Upper lobe of right lung (tissue), 1 donor: ENCODE results near the gene CAT. TPM values are rescaled to one million over a fixed set of nuclear protein-coding genes. Genes with fewer than 3 reads are reported as not detected.

Experiments used
- ATAC-seq: fragments of 200-7000 bp; cut with Tn5 transposase; one replicate; pipeline ENCODE4 v1.9.1; 2020; ENCODE audit warnings: mild to moderate bottlenecking, moderate library complexity
- DNase-seq: peaks from one replicate; pipeline ENCODE4 v3.0.0-alpha.2; 2020
- H3K27ac ChIP-seq: fragments of 200-600 bp; one replicate; pipeline ENCODE4 v1.8.0; 2022
- H3K27me3 ChIP-seq: fragments of 200-600 bp; one replicate; pipeline ENCODE4 v1.8.0; 2022; ENCODE audit warnings: mild to moderate bottlenecking
- H3K36me3 ChIP-seq: fragments of 200-600 bp; one replicate; pipeline ENCODE4 v1.8.0; 2022
- H3K4me1 ChIP-seq: fragments of 200-600 bp; one replicate; pipeline ENCODE4 v1.8.0; 2022
- H3K4me3 ChIP-seq: fragments of 200-600 bp; one replicate; pipeline ENCODE4 v1.8.0; 2022; ENCODE audit warnings: mild to moderate bottlenecking
- H3K9me3 ChIP-seq: fragments of 200-600 bp; one replicate; pipeline ENCODE4 v1.8.0; 2022
- intact Hi-C: fragments of 100-400 bp; cut with DNase I; formaldehyde crosslinking; loops from one replicate; pipeline ENCODE4 v1.11.0; 2022
- total RNA-seq: library from RNA; stranded (reverse); fragmentation: NEBNext Ultra II Directional; extraction: Animal tissue kit (Norgen Biotek cat#: 25700); gene quantifications from one replicate; pipeline ENCODE4 v1.2.1, GENCODE V29; 2021
- TF ChIP-seq, protein P1 (sequence below): fragments of 200-600 bp; IDR thresholded peaks from one replicate; pipeline ENCODE4 v1.8.0; 2022; ENCODE audit warnings: antibody characterized with exemption
- donor health status: DM: no; HTN: yes; CAD: no; lungs with severe emphysema.

CAT gene
- total RNA-seq, 1 donor from 2014 or later, result 213 TPM

DNA sequence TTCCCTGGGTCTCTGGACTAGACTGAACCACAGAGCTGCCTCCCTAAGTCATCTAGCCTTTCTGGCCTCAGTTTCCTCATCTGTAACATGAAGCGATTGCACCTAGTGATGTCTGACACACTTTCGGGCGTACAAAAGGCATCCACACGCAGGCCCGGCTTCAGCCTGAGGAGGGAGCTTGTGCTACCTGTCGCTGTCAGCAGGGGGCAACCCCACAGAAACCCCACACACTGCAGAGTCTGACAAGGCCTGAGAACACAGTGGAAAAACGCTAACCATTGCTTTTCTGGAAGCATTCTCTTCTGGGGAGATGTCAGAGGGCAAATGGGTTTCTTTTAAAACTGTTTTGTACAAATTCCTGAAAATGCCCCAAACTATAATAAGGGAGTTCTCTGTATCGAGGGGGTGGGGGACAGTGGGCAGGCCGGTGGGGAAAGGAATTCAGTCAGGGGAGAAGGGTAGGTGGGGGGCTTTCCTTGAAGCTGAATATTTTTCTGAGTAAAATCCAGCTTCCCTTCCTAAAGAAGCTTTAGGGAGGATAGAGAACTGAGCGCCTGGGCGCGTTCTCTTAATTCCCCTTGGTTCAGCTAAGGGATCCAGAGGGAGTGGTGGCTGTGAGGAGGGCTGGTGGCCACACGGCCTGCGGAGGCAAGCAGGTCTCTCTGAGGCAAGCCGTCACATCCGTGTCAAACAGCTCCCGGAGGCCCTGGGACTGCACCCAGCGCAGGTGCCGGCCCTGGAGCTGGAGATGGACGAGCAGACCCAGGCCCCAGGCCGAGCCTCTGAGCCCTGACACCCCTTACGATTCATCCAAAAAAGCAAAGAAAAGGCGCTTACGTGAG is 74.3 kb downstream of the CAT start:
- Histone ChIP-seq H3K27ac (peak overlapping the region; percentile 45), H3K9me3 (no peaks in the 10 kb centered on the region), H3K36me3 (no peaks in the 10 kb centered on the region), H3K4me3 (peak overlapping the region; percentile 22), H3K4me1 (peaks cover 6% of the 10 kb centered on the region), H3K27me3 (no peaks in the 10 kb centered on the region)
- peak; percentile 84 for DNase-seq
- TF ChIP-seq, protein P1, sequence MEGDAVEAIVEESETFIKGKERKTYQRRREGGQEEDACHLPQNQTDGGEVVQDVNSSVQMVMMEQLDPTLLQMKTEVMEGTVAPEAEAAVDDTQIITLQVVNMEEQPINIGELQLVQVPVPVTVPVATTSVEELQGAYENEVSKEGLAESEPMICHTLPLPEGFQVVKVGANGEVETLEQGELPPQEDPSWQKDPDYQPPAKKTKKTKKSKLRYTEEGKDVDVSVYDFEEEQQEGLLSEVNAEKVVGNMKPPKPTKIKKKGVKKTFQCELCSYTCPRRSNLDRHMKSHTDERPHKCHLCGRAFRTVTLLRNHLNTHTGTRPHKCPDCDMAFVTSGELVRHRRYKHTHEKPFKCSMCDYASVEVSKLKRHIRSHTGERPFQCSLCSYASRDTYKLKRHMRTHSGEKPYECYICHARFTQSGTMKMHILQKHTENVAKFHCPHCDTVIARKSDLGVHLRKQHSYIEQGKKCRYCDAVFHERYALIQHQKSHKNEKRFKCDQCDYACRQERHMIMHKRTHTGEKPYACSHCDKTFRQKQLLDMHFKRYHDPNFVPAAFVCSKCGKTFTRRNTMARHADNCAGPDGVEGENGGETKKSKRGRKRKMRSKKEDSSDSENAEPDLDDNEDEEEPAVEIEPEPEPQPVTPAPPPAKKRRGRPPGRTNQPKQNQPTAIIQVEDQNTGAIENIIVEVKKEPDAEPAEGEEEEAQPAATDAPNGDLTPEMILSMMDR, result peak; percentile 67
- intact Hi-C loops, result no loop called here
- peak; percentile 95 for ATAC-seq

DNA sequence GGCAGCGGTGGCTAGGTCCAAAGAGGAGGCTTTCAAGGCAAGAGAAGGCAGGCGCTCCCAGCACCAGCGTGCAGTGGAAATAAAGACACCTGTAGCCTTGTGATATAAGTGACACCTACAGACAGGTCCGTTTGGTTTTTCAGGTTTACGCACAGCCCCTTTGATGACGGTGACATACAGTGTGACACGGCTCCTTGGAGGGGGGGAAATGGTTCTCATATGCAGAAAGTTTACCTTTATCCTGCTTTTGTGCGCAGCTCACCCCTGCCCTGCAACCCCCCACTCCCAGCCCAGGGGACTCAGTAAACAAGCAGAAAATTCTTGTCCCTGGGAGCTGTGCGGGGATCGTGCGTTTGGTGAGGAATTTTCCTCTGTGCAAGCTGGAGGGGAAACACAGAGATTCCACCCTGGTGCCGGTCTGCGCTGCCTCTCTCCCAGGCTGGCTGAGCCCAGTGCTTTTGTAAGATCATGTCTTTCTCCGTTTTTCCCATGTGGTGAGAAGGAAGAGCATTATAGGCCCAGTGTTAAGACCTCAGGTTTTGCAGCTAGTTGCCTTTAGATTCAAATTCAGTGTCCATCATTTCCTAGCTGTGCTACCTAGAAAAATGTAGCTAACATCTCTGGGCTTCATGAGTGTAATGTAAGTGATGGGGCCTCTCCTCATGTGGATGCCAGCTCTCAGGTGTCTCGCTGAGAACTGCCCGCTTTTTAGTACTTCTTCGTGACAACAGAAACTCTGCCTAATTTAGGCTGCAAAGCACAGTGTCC is 75.1 kb downstream of the CAT start, which contains the start of gene ELF5:
Gene ELF5, minus strand, starts transcription at position 113 of the 768 bp plus-strand sequence. CDS start 8,045 bp downstream, outside the sequence.
- peak within 1 kb of the TSS; percentile 22 for H3K4me3 ChIP-seq
- no peaks in the 10 kb centered on the region for H3K9me3 ChIP-seq
- DNase-seq (no peak), ATAC-seq (peak; percentile 46)
- H3K27me3 ChIP-seq, result no peaks in the 10 kb centered on the region
- TF ChIP-seq, protein P1, result no peak
- peaks cover 1% of the 10 kb centered on the region for H3K4me1 ChIP-seq
- H3K36me3 ChIP-seq, result no peaks in the 10 kb centered on the region
- H3K27ac ChIP-seq, result peak within 1 kb of the TSS; percentile 45
- intact Hi-C loops, result no loop called here

DNA sequence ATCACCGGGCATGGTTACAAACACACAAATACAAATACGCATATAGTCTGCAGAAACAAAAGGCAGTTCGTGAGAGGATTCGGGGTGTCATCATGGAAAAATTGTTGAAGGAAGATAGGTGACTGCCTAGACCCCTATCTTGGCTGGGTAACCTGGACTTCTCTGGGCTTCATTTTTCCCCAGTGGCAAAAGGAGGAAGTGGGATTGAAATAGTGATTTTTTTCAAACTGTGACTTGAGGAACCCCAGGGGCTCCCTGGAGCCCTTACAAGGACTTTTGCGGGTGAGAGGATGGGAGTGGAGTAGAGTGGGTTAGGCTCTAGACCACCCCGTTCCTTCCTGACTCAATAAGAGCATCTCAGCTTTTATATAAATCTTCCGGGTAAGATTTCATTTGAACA is 75.9 kb downstream of the CAT start:
- intact Hi-C loops, result no loop called here
- Histone ChIP-seq H3K4me1 (no peaks in the 10 kb centered on the region), H3K36me3 (no peaks in the 10 kb centered on the region), H3K9me3 (no peaks in the 10 kb centered on the region), H3K4me3 (no peak overlapping the region), H3K27me3 (no peaks in the 10 kb centered on the region), H3K27ac (no peak overlapping the region)
- ATAC-seq (no peak), DNase-seq (no peak)
- TF ChIP-seq, protein P1, result no peak

DNA sequence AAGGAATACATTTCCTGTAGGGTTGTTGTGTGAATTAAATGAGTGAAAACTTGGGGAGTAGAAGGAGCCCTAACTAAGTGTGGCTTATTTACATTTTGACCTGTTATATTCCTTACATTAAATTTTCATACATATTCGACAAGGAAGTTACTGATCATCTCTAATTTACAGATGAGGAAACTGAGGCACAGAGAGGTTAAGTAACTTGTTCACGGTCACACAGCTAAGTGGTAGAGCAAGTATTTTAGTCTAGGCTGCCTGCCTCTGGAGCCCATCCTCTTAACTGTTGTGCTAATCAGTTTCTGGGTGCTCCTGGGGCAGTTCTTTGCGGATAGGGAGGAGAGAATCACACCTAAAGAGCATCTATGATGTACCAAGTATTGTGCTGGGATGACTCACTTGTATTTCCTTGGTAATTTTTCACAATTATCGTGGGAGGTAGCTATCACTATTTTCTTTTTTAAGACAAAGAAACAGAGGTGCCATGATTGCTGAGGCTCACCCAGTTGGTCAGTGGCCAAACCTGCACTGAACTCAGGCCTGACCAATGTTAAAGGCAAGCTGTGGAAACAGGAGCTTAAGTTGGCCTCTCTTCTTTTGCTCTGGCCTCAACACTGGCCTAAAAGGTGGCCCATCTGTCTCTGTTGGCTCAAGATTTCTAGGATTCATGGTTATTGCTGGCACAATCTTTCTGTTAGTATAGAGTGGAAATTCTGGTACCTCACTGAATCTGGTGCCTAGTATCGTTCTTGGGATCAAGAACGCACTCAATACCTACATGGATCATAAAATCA is 77.7 kb downstream of the CAT start:
- TF ChIP-seq, protein P1, result no peak
- Histone ChIP-seq H3K9me3 (no peaks in the 10 kb centered on the region), H3K27ac (no peak overlapping the region), H3K4me3 (no peak overlapping the region), H3K27me3 (no peaks in the 10 kb centered on the region), H3K36me3 (no peaks in the 10 kb centered on the region), H3K4me1 (no peaks in the 10 kb centered on the region)
- ATAC-seq (no peak), DNase-seq (no peak)
- intact Hi-C loops, result no loop called here

- TF ChIP-seq, protein P1, result no peak
- H3K27ac ChIP-seq, result no peak overlapping the region
- ATAC-seq (no peak), DNase-seq (no peak)
- H3K27me3 ChIP-seq, result peaks cover 3% of the 10 kb centered on the region
- no peaks in the 10 kb centered on the region for H3K36me3 ChIP-seq
- H3K4me3 ChIP-seq, result no peak overlapping the region
- H3K9me3 ChIP-seq, result no peaks in the 10 kb centered on the region
- H3K4me1 ChIP-seq, result no peaks in the 10 kb centered on the region
- intact Hi-C loops, result no loop called here
These were observed 81.0 kb downstream of the CAT start for GRCh38 chr11:34519595-34520235.
